RKO (cell line): ENCODE results near the gene RNF186.
"Not testable (repeated sequence)": the region's sequence is repeated elsewhere in the genome, so short reads cannot be mapped to it uniquely, and the experiment has no call there.

ENCODE experiments used
- DNase-seq: peaks from one replicate; pipeline ENCODE4 v3.0.0-alpha.2; 2016; ENCODE audit warnings: low spot score

The RNF186 gene

GRCh38 chr1:19793360-19794046 lies 21.6 kb downstream of the RNF186 start:
- DNase-seq, result no peak

GRCh38 chr1:19792237-19793002 lies 22.7 kb downstream of the RNF186 start:
- no peak for DNase-seq

- not testable (repeated sequence) for DNase-seq
Measured at GRCh38 chr1:19790061-19790975, 24.8 kb downstream of the RNF186 start.

GRCh38 chr1:19786988-19787423 lies 28.1 kb downstream of the RNF186 start:
- DNase-seq, result no peak

GRCh38 chr1:19785660-19786059 lies 29.4 kb downstream of the RNF186 start:
- DNase-seq, result no peak

GRCh38 chr1:19780267-19780877 lies 34.7 kb downstream of the RNF186 start:
- DNase-seq, result no peak

GRCh38 chr1:19776933-19777332 lies 38.1 kb downstream of the RNF186 start:
- DNase-seq, result no peak

- no peak for DNase-seq
Measured at GRCh38 chr1:19776287-19776686, 38.8 kb downstream of the RNF186 start.

GRCh38 chr1:19775831-19776230 lies 39.3 kb downstream of the RNF186 start:
- DNase-seq, result no peak

- no peak for DNase-seq
Measured at GRCh38 chr1:19775317-19775716, 39.8 kb downstream of the RNF186 start.

GRCh38 chr1:19774180-19774785 lies 40.8 kb downstream of the RNF186 start:
- no peak for DNase-seq

- DNase-seq, result no peak
Measured at GRCh38 chr1:19773485-19773884, 41.6 kb downstream of the RNF186 start.

GRCh38 chr1:19772053-19772452 lies 43.0 kb downstream of the RNF186 start:
- no peak for DNase-seq

- no peak for DNase-seq
Measured at GRCh38 chr1:19771350-19771749, 43.7 kb downstream of the RNF186 start.

- DNase-seq, result no peak
Measured at GRCh38 chr1:19770436-19771190, 44.5 kb downstream of the RNF186 start.

GRCh38 chr1:19769211-19769932 lies 45.7 kb downstream of the RNF186 start:
- DNase-seq, result no peak

- no peak for DNase-seq
Measured at GRCh38 chr1:19768353-19769210, 46.5 kb downstream of the RNF186 start.

- peak; percentile 80 for DNase-seq
Measured at GRCh38 chr1:19765623-19766022, 49.5 kb downstream of the RNF186 start.

GRCh38 chr1:19764848-19765247 lies 50.2 kb downstream of the RNF186 start:
- no peak for DNase-seq
